HepG2 (cell line): Measurements from ENCODE around the gene SUOX. TPM values are rescaled to one million over a fixed set of nuclear protein-coding genes. Genes with fewer than 3 reads are reported as not detected.

ENCODE experiments used
- ATAC-seq: fragments of 200-7000 bp; cut with Tn5 transposase; 3 replicates; pipeline ENCODE4 v1.9.1; 2020; ENCODE audit warnings: mild to moderate bottlenecking, moderate library complexity
- BruUV-seq: library from RNA; stranded (reverse); fragments of 400-500 nt; replicated peaks from 2 replicates; lab custom pipeline; 2021; lab: Mats Ljungman, UMichigan
- CTCF ChIA-PET: fragments of 300-600 bp; formaldehyde crosslinking; extraction: SDS; loops from one replicate; lab custom pipeline; 2021; ENCODE audit warnings: low total read pairs, inconsistent platforms, low intra/inter-chr PET ratio; lab: Yijun Ruan, JAX
- POLR2A ChIA-PET: fragments of 350-600 bp; sonication (Branson Sonifier 250); formaldehyde crosslinking; loops from one replicate; lab custom pipeline; 2020; ENCODE audit warnings: antibody characterized with exemption, inconsistent platforms; lab: Yijun Ruan, JAX
- DNase-seq: peaks from one replicate; pipeline ENCODE4 v3.0.0-alpha.2; 2015; ENCODE audit warnings: low spot score
- FAIRE-seq: peaks from 3 replicates; lab custom pipeline; 2011; peaks lifted over from hg19 to GRCh38; lab: Jason Lieb, UNC
- H2AFZ ChIP-seq: one replicate; pipeline ENCODE4 v1.6.1; 2011; ENCODE audit warnings: low read length, inconsistent platforms
- H3K27ac ChIP-seq: fragments of 300-600 bp; 3 replicates; pipeline ENCODE4 v1.8.0; 2011; ENCODE audit warnings: mixed run types, mild to moderate bottlenecking, mixed read lengths, low read length, inconsistent platforms; ENCODE audit not compliant: insufficient read depth; ENCODE audit errors: extremely low read length
- H3K27me3 ChIP-seq, 2 experiments: fragments of 200-600 bp in 1 of 2; 2 replicates in 1 of 2; 3 replicates in 1 of 2; pipeline versions ENCODE4 v1.6.0 to v1.8.0; 2011; ENCODE audit warnings: low read length in 2 of 2, mild to moderate bottlenecking in 2 of 2, moderate library complexity in 2 of 2, inconsistent platforms in 1 of 2; ENCODE audit not compliant: insufficient read depth in 2 of 2, control insufficient read depth in 1 of 2
- H3K36me3 ChIP-seq, 2 experiments: fragments of 200-600 bp in 1 of 2; replicated peaks in 1 of 2; 2 replicates in 1 of 2; 3 replicates in 1 of 2; pipeline versions ENCODE4 v1.5.1 to v1.8.0; 2011; ENCODE audit warnings: low read length in 2 of 2, inconsistent platforms in 1 of 2; ENCODE audit not compliant: insufficient read depth in 2 of 2, control insufficient read depth in 1 of 2
- H3K4me1 ChIP-seq: 2 replicates; pipeline ENCODE4 v1.5.1; 2012; ENCODE audit warnings: low read length, inconsistent platforms; ENCODE audit not compliant: insufficient read depth
- H3K4me2 ChIP-seq: 2 replicates; pipeline ENCODE4 v1.6.0; 2011; ENCODE audit warnings: low read depth, low read length, inconsistent platforms
- H3K4me3 ChIP-seq, 3 experiments: fragments of 200-600 bp in 1 of 3; sonication (generic), shearing (Covaris generic) in 1 of 3; replicated peaks in 1 of 3; 2 replicates each; pipeline ENCODE4 v1.5.1; 2011 to 2016; ENCODE audit warnings: low read length in 3 of 3, inconsistent platforms in 2 of 3, low read depth in 2 of 3, mild to moderate bottlenecking in 2 of 3, control low read depth in 1 of 3, mixed read lengths in 1 of 3; ENCODE audit not compliant: insufficient read depth in 1 of 3
- H3K79me2 ChIP-seq: one replicate; pipeline ENCODE4 v1.6.1; 2011; ENCODE audit warnings: low read length, inconsistent platforms; ENCODE audit not compliant: insufficient read depth
- H3K9ac ChIP-seq: 2 replicates; pipeline ENCODE4 v1.6.0; 2011; ENCODE audit warnings: mild to moderate bottlenecking, low read depth, low read length, inconsistent platforms; ENCODE audit not compliant: insufficient read depth
- H3K9me3 ChIP-seq: 2 replicates; pipeline ENCODE4 v1.5.1; 2012; ENCODE audit warnings: mild to moderate bottlenecking, low read length
- H4K20me1 ChIP-seq: 2 replicates; pipeline ENCODE4 v1.6.0; 2011; ENCODE audit warnings: inconsistent platforms, mild to moderate bottlenecking, low read length, moderate library complexity; ENCODE audit not compliant: insufficient read depth
- ERF ChIP-seq: IDR thresholded peaks from 2 replicates; pipeline ENCODE4 v1.6.1; 2018; ENCODE audit warnings: missing biosample characterization, missing genetic modification reagents
- GTF2F1 ChIP-seq: fragments of 150-350 bp; IDR thresholded peaks from 2 replicates; pipeline ENCODE4 v1.6.1; 2014; ENCODE audit warnings: low read length
- HMG20B ChIP-seq: conservative IDR thresholded peaks from 2 replicates; pipeline ENCODE4 v1.6.1; 2016; ENCODE audit warnings: missing genetic modification reagents, missing compliant biosample characterization
- MXI1 ChIP-seq: IDR thresholded peaks from 3 replicates; pipeline ENCODE4 v1.6.1; 2012; ENCODE audit warnings: low read depth, low read length, inconsistent platforms, borderline replicate concordance
- NKX3-1 ChIP-seq: sonication (generic); formaldehyde crosslinking; IDR thresholded peaks from 2 replicates; pipeline ENCODE4 v1.5.0; 2020; ENCODE audit warnings: missing genetic modification reagents
- PHF8 ChIP-seq: sonication (generic); formaldehyde crosslinking; IDR thresholded peaks from 2 replicates; pipeline ENCODE4 v1.5.0; 2020; ENCODE audit warnings: missing genetic modification reagents
- RBM39 ChIP-seq: fragments of 200-400 bp; formaldehyde crosslinking; IDR thresholded peaks from one replicate; pipeline ENCODE4 v1.6.1; 2018; ENCODE audit warnings: antibody characterized with exemption, mild to moderate bottlenecking, low read depth, low read length; ENCODE audit not compliant: poor library complexity, severe bottlenecking
- RFX3 ChIP-seq: IDR thresholded peaks from 2 replicates; pipeline ENCODE4 v1.6.1; 2016; ENCODE audit warnings: missing biosample characterization, missing genetic modification reagents
- SALL2 ChIP-seq: sonication (generic); formaldehyde crosslinking; IDR thresholded peaks from 2 replicates; pipeline ENCODE4 v1.8.1; 2023; ENCODE audit warnings: mild to moderate bottlenecking, missing genetic modification reagents, inconsistent platforms
- SETDB1 ChIP-seq: sonication (generic); formaldehyde crosslinking; IDR thresholded peaks from 2 replicates; pipeline ENCODE4 v1.5.1; 2020; ENCODE audit warnings: missing genetic modification reagents, mild to moderate bottlenecking, borderline replicate concordance
- SRY ChIP-seq: sonication (generic); formaldehyde crosslinking; IDR thresholded peaks from 2 replicates; pipeline ENCODE4 v1.8.0; 2022; ENCODE audit warnings: mild to moderate bottlenecking, missing genetic modification reagents
- THAP11 ChIP-seq: IDR thresholded peaks from 2 replicates; pipeline ENCODE4 v1.6.1; 2016; ENCODE audit warnings: missing biosample characterization, missing genetic modification reagents
- YEATS4 ChIP-seq: sonication (generic); formaldehyde crosslinking; IDR thresholded peaks from 2 replicates; pipeline ENCODE4 v1.4.0; 2020; ENCODE audit warnings: missing genetic modification reagents, borderline replicate concordance
- YY1 ChIP-seq: IDR thresholded peaks from 2 replicates; pipeline ENCODE4 v1.6.1; 2011; ENCODE audit warnings: low read length, low read depth, moderate library complexity, mild to moderate bottlenecking; ENCODE audit not compliant: insufficient read depth, insufficient replicate concordance
- ZFYVE20 ChIP-seq: sonication (generic); formaldehyde crosslinking; IDR thresholded peaks from 2 replicates; pipeline ENCODE4 v1.8.0; 2023; ENCODE audit warnings: low read depth, mild to moderate bottlenecking, moderate library complexity, missing genetic modification reagents, borderline replicate concordance
- ZNF460 ChIP-seq: sonication (generic); formaldehyde crosslinking; IDR thresholded peaks from 2 replicates; pipeline ENCODE4 v1.5.1; 2020; ENCODE audit warnings: missing genetic modification reagents, mild to moderate bottlenecking, borderline replicate concordance
- ZNF543 ChIP-seq: sonication (generic); formaldehyde crosslinking; IDR thresholded peaks from 2 replicates; pipeline ENCODE4 v1.4.0; 2020; ENCODE audit warnings: mild to moderate bottlenecking, missing genetic modification reagents
- ZNF570 ChIP-seq: sonication (generic); formaldehyde crosslinking; IDR thresholded peaks from 2 replicates; pipeline ENCODE4 v1.4.0; 2020; ENCODE audit warnings: mild to moderate bottlenecking, missing genetic modification reagents, borderline replicate concordance
- WGBS: methylation state at CpG from one replicate; pipeline ENCODE4 v1.1.6; 2017; ENCODE audit warnings: low lambda C conversion rate; 5-methylcytosine and 5-hydroxymethylcytosine counted together
- in situ Hi-C: cut with HindIII; loops from 2 replicates; pipeline ENCODE4 v1.10.0; 2017; ENCODE audit warnings: low pct_unique_long_range_greater_than_20kb; ENCODE audit not compliant: extremely low pct_ligation_motif_present
- intact Hi-C: fragments of 100-400 bp; cut with micrococcal nuclease; formaldehyde crosslinking; loops from one replicate; pipeline ENCODE4 v1.10.0; 2022; ENCODE audit not compliant: unreplicated experiment
- polyA plus RNA-seq, 8 experiments: library from polyadenylated mRNA; depleted of rRNA in 3 of 8; stranded (reverse) in 7 of 8; unstranded in 1 of 8; fragments of >200 nt; fragmentation: Illumina TruSeq in 4 of 8; extraction: Trizol in 4 of 8; gene quantifications; 2 replicates each; pipeline versions ENCODE4 v1.2.1 to v1.2.3, GENCODE V29; 2011 to 2016; ENCODE audit warnings: low read depth in 4 of 8, missing spikeins in 1 of 8, mixed read lengths in 1 of 8; ENCODE audit not compliant: insufficient read depth in 1 of 8
- total RNA-seq, 5 experiments: library from RNA; depleted of rRNA; stranded (reverse); fragments of >200 nt; fragmentation: Illumina TruSeq; extraction: Trizol; gene quantifications; 2 replicates each; pipeline ENCODE4 v1.2.3, GENCODE V29; 2016; ENCODE audit warnings: low read depth in 1 of 5
- TF ChIP-seq, protein P1 (sequence below): sonication (generic); formaldehyde crosslinking; IDR thresholded peaks from 2 replicates; pipeline ENCODE4 v1.5.0; 2020; ENCODE audit warnings: mild to moderate bottlenecking, missing genetic modification reagents
- TF ChIP-seq, protein P2 (sequence below): sonication (generic); formaldehyde crosslinking; IDR thresholded peaks from 2 replicates; pipeline ENCODE4 v1.4.0; 2020; ENCODE audit warnings: missing genetic modification reagents

SUOX gene
- total and polyA plus RNA-seq, 2 of the 13 experiments (the other 11 are each of a cell fraction or from before 2014, with no cell fraction given): 23.9 to 25.9 TPM

DNA sequence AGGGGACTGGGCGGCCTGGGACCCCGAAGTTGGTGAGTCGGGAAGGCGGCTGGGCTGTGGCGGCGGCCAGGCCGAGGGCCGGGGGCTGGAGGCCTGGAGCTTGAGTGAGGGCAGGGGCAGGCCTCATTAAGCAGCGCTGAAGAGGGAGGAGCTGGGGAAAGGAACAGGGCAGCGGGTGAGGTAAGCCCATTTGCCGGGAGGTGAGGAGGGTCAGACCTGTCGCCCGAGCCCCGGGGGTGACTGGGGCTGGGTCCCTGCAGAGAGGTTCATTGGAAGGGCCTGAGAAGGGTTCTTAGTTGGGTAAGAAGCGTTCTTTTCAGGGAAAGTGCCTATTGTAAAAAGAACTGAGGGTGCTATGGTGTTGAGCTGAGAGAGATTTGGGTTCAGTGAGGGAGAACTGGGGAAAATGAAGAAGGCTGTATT, 22.8 kb upstream of the SUOX start (continued):
- TF ChIP-seq YEATS4 (CRISPR knock-in tag) (peak; percentile 17; the same call in 1 of the 2 replicates), NKX3-1 (CRISPR knock-in tag) (no peak), THAP11 (CRISPR knock-in tag) (no peak), RFX3 (CRISPR knock-in tag) (no peak), ZNF460 (CRISPR knock-in tag) (no peak)
- TF ChIP-seq, protein P1, sequence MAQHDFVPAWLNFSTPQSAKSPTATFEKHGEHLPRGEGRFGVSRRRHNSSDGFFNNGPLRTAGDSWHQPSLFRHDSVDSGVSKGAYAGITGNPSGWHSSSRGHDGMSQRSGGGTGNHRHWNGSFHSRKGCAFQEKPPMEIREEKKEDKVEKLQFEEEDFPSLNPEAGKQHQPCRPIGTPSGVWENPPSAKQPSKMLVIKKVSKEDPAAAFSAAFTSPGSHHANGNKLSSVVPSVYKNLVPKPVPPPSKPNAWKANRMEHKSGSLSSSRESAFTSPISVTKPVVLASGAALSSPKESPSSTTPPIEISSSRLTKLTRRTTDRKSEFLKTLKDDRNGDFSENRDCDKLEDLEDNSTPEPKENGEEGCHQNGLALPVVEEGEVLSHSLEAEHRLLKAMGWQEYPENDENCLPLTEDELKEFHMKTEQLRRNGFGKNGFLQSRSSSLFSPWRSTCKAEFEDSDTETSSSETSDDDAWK (CRISPR knock-in tag): no peak
- TF ChIP-seq, all 625 proteins: peak for 65

DNA sequence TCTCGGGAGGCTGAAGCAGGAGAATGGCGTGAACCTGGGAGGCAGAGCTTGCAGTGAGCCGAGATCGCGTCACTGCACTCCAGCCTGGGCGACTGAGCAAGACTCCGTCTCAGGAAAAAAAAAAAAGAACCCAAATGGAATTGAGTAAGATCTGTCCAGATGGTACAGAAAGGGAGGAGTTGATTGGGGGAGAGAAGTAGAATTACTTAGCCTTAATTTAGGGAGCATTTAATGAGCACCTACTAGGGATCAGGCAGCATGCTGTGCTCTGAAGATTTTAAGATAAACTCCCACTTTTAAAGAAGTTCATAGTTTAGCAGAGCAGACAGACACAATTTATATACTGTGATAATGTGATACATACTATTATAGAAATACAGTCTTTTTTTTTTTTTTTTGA, 18.7 kb upstream of the SUOX start:
- BruUV-seq: no TSS peak
- Histone ChIP-seq H3K9me3 (no peaks in the 10 kb centered on the region), H4K20me1 (no peaks in the 10 kb centered on the region), H3K27ac (no peak overlapping the region), H3K4me1 (peaks cover 24% of the 10 kb centered on the region), H3K36me3 (peaks cover 0 to 20% of the 10 kb centered on the region in 2 experiments; a peak in 4 of 5 replicates), H3K4me2 (no peak overlapping the region), H3K79me2 (peaks cover 32% of the 10 kb centered on the region), H3K9ac (no peak overlapping the region), H3K27me3 (no peaks in the 10 kb centered on the region), H3K4me3 (no peak overlapping the region), H2AFZ (no peak overlapping the region)
- ATAC-seq (no peak), FAIRE-seq (no peak), DNase-seq (no peak)
- POLR2A ChIA-PET: interaction anchor here (1.2 kb wide), 1 partner anchor 19 kb away, joined by 3 read pairs; the partner anchor contains the start of gene SUOX
- CTCF ChIA-PET: no interaction called here
- in situ Hi-C loops: loop anchor here (10.0 kb wide), 1 partner anchor 56 kb away; no protein-coding TSS in a partner anchor
- 96% methylated on average over 7 of the region's 7 CpGs for WGBS
- intact Hi-C loops: no loop called here
- TF ChIP-seq SALL2 (CRISPR knock-in tag): no peak
- TF ChIP-seq GTF2F1: no peak
- no peak for TF ChIP-seq PHF8
- TF ChIP-seq ERF (CRISPR knock-in tag): no peak
- TF ChIP-seq YY1: no peak
- TF ChIP-seq, protein P2, sequence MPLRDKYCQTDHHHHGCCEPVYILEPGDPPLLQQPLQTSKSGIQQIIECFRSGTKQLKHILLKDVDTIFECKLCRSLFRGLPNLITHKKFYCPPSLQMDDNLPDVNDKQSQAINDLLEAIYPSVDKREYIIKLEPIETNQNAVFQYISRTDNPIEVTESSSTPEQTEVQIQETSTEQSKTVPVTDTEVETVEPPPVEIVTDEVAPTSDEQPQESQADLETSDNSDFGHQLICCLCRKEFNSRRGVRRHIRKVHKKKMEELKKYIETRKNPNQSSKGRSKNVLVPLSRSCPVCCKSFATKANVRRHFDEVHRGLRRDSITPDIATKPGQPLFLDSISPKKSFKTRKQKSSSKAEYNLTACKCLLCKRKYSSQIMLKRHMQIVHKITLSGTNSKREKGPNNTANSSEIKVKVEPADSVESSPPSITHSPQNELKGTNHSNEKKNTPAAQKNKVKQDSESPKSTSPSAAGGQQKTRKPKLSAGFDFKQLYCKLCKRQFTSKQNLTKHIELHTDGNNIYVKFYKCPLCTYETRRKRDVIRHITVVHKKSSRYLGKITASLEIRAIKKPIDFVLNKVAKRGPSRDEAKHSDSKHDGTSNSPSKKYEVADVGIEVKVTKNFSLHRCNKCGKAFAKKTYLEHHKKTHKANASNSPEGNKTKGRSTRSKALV: no peak
- TF ChIP-seq ZNF570 (CRISPR knock-in tag): no peak
- no peak for TF ChIP-seq MXI1
- no peak for TF ChIP-seq HMG20B (CRISPR knock-in tag)
- TF ChIP-seq RBM39: no peak
- TF ChIP-seq SRY (CRISPR knock-in tag): no peak
- TF ChIP-seq ZNF543: no peak
- TF ChIP-seq ZFYVE20 (CRISPR knock-in tag): no peak
- TF ChIP-seq SETDB1: no peak
